Mesothelial cell of epicardium (in vitro differentiated cells): ENCODE measurements around the gene TUBB1. TPM values are rescaled to one million over a fixed set of nuclear protein-coding genes. Genes with fewer than 3 reads are reported as not detected.
A peak's percentile ranks its signal among the peaks of the same experiment; 100 is the strongest.

Experiments used
- DNase-seq, 2 experiments: peaks; one replicate each; pipeline ENCODE4 v3.0.0; 2021; ENCODE audit warnings: low spot score in 2 of 2; ENCODE audit not compliant: unreplicated experiment in 2 of 2
- H3K27ac Mint-ChIP-seq: 2 replicates; pipeline ENCODE4 v1.8.0; 2021; ENCODE audit warnings: mixed read lengths
- H3K27me3 Mint-ChIP-seq: 2 replicates; pipeline ENCODE4 v1.8.0; 2021; ENCODE audit warnings: low read depth, mixed read lengths
- H3K36me3 Mint-ChIP-seq: 2 replicates; pipeline ENCODE4 v1.8.0; 2021; ENCODE audit warnings: mixed read lengths
- H3K4me1 Mint-ChIP-seq: 2 replicates; pipeline ENCODE4 v1.8.0; 2021; ENCODE audit warnings: mixed read lengths
- H3K4me3 Mint-ChIP-seq: 2 replicates; pipeline ENCODE4 v1.8.0; 2021; ENCODE audit warnings: mild to moderate bottlenecking, moderate library complexity, mixed read lengths
- H3K9me3 Mint-ChIP-seq: 2 replicates; pipeline ENCODE4 v1.8.0; 2021; ENCODE audit warnings: mixed read lengths
- CTCF ChIP-seq: fragments of 200-600 bp; sonication (generic); IDR thresholded peaks from one replicate; pipeline ENCODE4 v1.5.0; 2021; ENCODE audit warnings: antibody characterized with exemption; ENCODE audit not compliant: unreplicated experiment
- total RNA-seq: library from RNA; stranded (reverse); gene quantifications from 3 replicates; pipeline ENCODE4 v1.2.1, GENCODE V29; 2021

TUBB1 gene
- total RNA-seq, 1 donor from 2014 or later = not detected

GRCh38 chr20:59028812-59029211 lies 9.6 kb downstream of the TUBB1 start:
- no peak for DNase-seq
- H3K36me3 Mint-ChIP-seq = peaks cover 36% of the 10 kb centered on the region
- H3K4me3 Mint-ChIP-seq = peak overlapping the region; percentile 11
- peak overlapping the region; percentile 47 for H3K27ac Mint-ChIP-seq
- H3K4me1 Mint-ChIP-seq = peaks cover 35% of the 10 kb centered on the region
- H3K9me3 Mint-ChIP-seq = no peaks in the 10 kb centered on the region
- no peak for TF ChIP-seq CTCF
- no peaks in the 10 kb centered on the region for H3K27me3 Mint-ChIP-seq

DNA sequence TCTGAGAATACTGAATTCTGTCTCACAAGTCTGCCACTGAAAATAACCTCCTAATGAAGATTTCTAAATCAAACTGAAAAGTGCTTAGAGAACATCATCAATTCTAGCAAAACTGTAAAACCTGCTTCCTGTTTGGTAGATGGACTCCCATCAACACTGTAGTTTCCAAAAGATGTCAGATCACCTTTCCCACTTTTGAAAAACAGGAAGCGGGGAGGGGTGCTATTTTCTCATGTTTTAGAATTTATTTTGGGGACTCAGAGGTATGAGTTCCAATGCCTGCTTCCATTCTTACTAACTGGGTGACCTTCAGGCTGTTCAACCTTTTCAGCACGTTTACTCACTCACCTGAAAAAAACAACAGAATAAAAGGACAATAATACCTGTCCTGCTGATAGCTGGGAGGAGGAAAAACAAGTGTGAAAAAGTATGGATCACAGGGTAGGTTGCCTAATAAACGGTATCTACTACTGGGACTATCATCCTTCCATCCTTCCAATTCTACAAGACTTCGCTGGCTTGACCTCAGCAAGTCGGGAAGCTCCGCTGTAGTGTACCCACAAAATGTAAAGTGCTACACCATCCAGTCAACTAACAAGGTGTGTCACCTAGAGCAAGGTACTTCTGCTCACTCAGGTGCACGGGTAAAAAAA lies 11.8 kb downstream of the TUBB1 start:
- peak overlapping the region; percentile 56 for H3K27ac Mint-ChIP-seq
- peak overlapping the region; percentile 96 for H3K4me3 Mint-ChIP-seq
- TF ChIP-seq CTCF = no peak
- no peaks in the 10 kb centered on the region for H3K27me3 Mint-ChIP-seq
- peaks cover 32% of the 10 kb centered on the region for H3K36me3 Mint-ChIP-seq
- H3K4me1 Mint-ChIP-seq = peaks cover 35% of the 10 kb centered on the region
- no peak for DNase-seq
- H3K9me3 Mint-ChIP-seq = no peaks in the 10 kb centered on the region

DNA sequence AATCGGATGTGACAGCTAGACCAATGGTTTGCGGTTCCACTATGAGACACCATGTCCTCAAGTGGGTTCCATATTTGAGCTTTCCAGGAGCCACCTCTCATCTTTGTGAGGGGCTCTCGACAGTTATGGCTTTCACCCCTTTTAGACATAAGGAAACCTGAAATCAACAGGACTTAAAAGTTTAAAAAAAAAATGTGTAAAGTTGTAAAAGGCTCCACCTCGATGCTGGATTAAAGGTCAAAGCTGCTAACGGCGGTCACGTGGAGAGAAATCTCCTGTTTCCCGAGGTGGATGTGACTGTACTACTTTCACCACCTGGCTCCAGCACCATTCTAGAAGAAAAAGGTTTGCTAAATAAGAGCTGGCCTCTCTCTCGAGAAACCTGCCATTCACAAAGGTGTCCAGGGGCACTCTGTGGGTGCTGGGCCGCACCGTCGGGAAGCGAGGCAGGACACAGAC lies 12.4 kb downstream of the TUBB1 start:
- peaks cover 31% of the 10 kb centered on the region for H3K36me3 Mint-ChIP-seq

GRCh38 chr20:59032023-59032712 lies 12.9 kb downstream of the TUBB1 start, which contains the start of gene ATP5F1E:
TSS of gene ATP5F1E (minus strand) at chr20:59032335. CDS start at chr20:59032251, 84 bp downstream.
- H3K4me1 Mint-ChIP-seq = peaks cover 35% of the 10 kb centered on the region

More for the DNA sequence above, 12.4 kb downstream of the TUBB1 start:
- Mint-ChIP-seq H3K27ac (peak overlapping the region; percentile 96), H3K4me3 (peak overlapping the region; percentile 96), H3K9me3 (no peaks in the 10 kb centered on the region), H3K4me1 (peaks cover 35% of the 10 kb centered on the region), H3K27me3 (no peaks in the 10 kb centered on the region)
- DNase-seq = no peak
- TF ChIP-seq CTCF = no peak

DNA sequence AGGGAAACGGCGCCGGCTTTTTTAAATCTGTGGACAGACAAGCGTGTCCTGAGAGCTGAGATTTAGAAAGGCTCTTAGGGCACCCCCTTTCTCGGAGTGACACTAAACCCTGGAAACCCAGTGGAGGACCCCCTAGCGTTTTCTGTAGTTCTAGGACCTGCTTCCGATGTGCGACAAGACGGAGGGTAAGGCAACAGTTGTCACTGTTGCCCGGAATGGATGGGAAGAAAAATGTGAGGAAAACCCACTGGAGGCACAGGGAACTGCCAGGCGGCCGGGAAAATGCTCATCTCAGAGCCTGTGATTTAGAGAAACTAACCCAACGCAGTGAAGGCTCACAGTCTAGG lies 13.5 kb downstream of the TUBB1 start:
- DNase-seq = no peak
- H3K36me3 Mint-ChIP-seq = peaks cover 34% of the 10 kb centered on the region
- peaks cover 35% of the 10 kb centered on the region for H3K4me1 Mint-ChIP-seq

More at GRCh38 chr20:59032023-59032712, 12.9 kb downstream of the TUBB1 start, which contains the start of gene ATP5F1E:
- H3K4me3 Mint-ChIP-seq = peak within 1 kb of the TSS; percentile 96
- H3K36me3 Mint-ChIP-seq = peaks cover 34% of the 10 kb centered on the region
- no peak for TF ChIP-seq CTCF
- H3K9me3 Mint-ChIP-seq = no peaks in the 10 kb centered on the region
- no peaks in the 10 kb centered on the region for H3K27me3 Mint-ChIP-seq
- H3K27ac Mint-ChIP-seq = peak within 1 kb of the TSS; percentile 96
- DNase-seq = peak; percentile 96 to 97

More for the DNA sequence above, 13.5 kb downstream of the TUBB1 start:
- H3K9me3 Mint-ChIP-seq = no peaks in the 10 kb centered on the region
- peak overlapping the region; percentile 96 for H3K4me3 Mint-ChIP-seq
- peak overlapping the region; percentile 93 for H3K27ac Mint-ChIP-seq
- H3K27me3 Mint-ChIP-seq = no peaks in the 10 kb centered on the region
- TF ChIP-seq CTCF = peak; percentile 14
